SK-N-SH (cell line): ENCODE data around the gene CD79A. TPM values are rescaled to one million over a fixed set of nuclear protein-coding genes. Genes with fewer than 3 reads are reported as not detected.

Source experiments
- CTCF ChIA-PET: fragments of 300-600, 350-600 bp; formaldehyde crosslinking; extraction: SDS; loops from one replicate; lab custom pipeline; 2021; lab: Yijun Ruan, JAX
- POLR2A ChIA-PET: fragments of 350-600 bp; sonication (Branson Sonifier 250); formaldehyde crosslinking; extraction: SDS; loops from one replicate; lab custom pipeline; 2020; ENCODE audit warnings: antibody characterized with exemption, inconsistent platforms; lab: Yijun Ruan, JAX
- DNase-seq: peaks from one replicate; pipeline ENCODE4 v3.0.0; 2012
- H2AFZ ChIP-seq: fragments of 200-600 bp; sonication (generic); 2 replicates; pipeline ENCODE4 v1.8.1; 2016; ENCODE audit warnings: antibody characterized with exemption, mild to moderate bottlenecking, low read depth
- H3F3A ChIP-seq: fragments of 200-600 bp; sonication (generic); replicated peaks from 2 replicates; pipeline ENCODE3; 2016; ENCODE audit warnings: antibody characterized with exemption, mild to moderate bottlenecking; ENCODE audit not compliant: insufficient read depth
- H3K27ac ChIP-seq, 2 experiments: fragments of 200-500 bp in 1 of 2; fragments of 200-600 bp in 1 of 2; sonication (Bioruptor generic) in 1 of 2; sonication (generic), shearing (Covaris generic) in 1 of 2; 2 replicates each; pipeline versions ENCODE4 v1.5.1 to v1.6.1; 2014 to 2016; ENCODE audit warnings: low read depth in 2 of 2, inconsistent platforms in 1 of 2, low read length in 1 of 2, mild to moderate bottlenecking in 1 of 2, mixed read lengths in 1 of 2
- H3K27me3 ChIP-seq: fragments of 200-600 bp; sonication (generic), shearing (Covaris generic); 2 replicates; pipeline ENCODE4 v1.6.1; 2016; ENCODE audit warnings: mixed run types; ENCODE audit not compliant: insufficient read depth
- H3K36me3 ChIP-seq, 2 experiments: fragments of 200-500 bp in 1 of 2; fragments of 200-600 bp in 1 of 2; sonication (Bioruptor generic) in 1 of 2; sonication (generic) in 1 of 2; replicated peaks in 1 of 2; 2 replicates each; pipeline versions ENCODE3 to v1.5.1; 2014 to 2016; ENCODE audit warnings: low read length in 1 of 2, mild to moderate bottlenecking in 1 of 2; ENCODE audit not compliant: insufficient read depth in 2 of 2, control insufficient read depth in 1 of 2
- H3K4me1 ChIP-seq, 2 experiments: fragments of 200-500 bp in 1 of 2; fragments of 200-600 bp in 1 of 2; sonication (Bioruptor generic) in 1 of 2; sonication (generic), shearing (Covaris generic) in 1 of 2; 2 replicates each; pipeline versions ENCODE4 v1.5.1 to v1.6.1; 2014 to 2016; ENCODE audit warnings: low read depth in 1 of 2, low read length in 1 of 2, mixed run types in 1 of 2; ENCODE audit not compliant: insufficient read depth in 2 of 2, control insufficient read depth in 1 of 2
- H3K4me2 ChIP-seq: fragments of 200-600 bp; sonication (generic), shearing (Covaris generic); 2 replicates; pipeline ENCODE4 v1.6.1; 2017; ENCODE audit warnings: mixed run types
- H3K4me3 ChIP-seq, 2 experiments: fragments of 200-500 bp in 1 of 2; fragments of 200-600 bp in 1 of 2; sonication (Bioruptor generic) in 1 of 2; sonication (generic), shearing (Covaris generic) in 1 of 2; 2 replicates each; pipeline versions ENCODE4 v1.5.1 to v1.8.1; 2014 to 2016; ENCODE audit warnings: low read depth in 2 of 2, inconsistent platforms in 1 of 2, low read length in 1 of 2, mild to moderate bottlenecking in 1 of 2, mixed read lengths in 1 of 2, moderate library complexity in 1 of 2
- H3K79me2 ChIP-seq: fragments of 200-600 bp; sonication (generic); 2 replicates; pipeline ENCODE4 v1.8.1; 2017; ENCODE audit warnings: mild to moderate bottlenecking; ENCODE audit not compliant: insufficient read depth
- H3K9ac ChIP-seq: fragments of 200-600 bp; sonication (generic); 2 replicates; pipeline ENCODE4 v1.6.1; 2017; ENCODE audit warnings: mixed run types
- H3K9me2 ChIP-seq: fragments of 200-600 bp; sonication (generic); 2 replicates; pipeline ENCODE4 v1.6.1; 2017; ENCODE audit warnings: mixed run types
- H3K9me3 ChIP-seq: fragments of 200-600 bp; sonication (generic); 2 replicates; pipeline ENCODE4 v1.6.1; 2017; ENCODE audit warnings: mixed run types, mild to moderate bottlenecking, moderate library complexity
- H4K20me1 ChIP-seq: fragments of 200-600 bp; sonication (generic); 2 replicates; pipeline ENCODE4 v1.6.1; 2017; ENCODE audit warnings: mild to moderate bottlenecking, mixed run types; ENCODE audit not compliant: insufficient read depth
- CHD2 ChIP-seq: fragments of 150-350 bp; IDR thresholded peaks from 2 replicates; pipeline ENCODE4 v1.6.1; 2018; ENCODE audit warnings: low read length; ENCODE audit not compliant: partially characterized antibody
- EP300 ChIP-seq, 2 experiments: IDR thresholded peaks; 2 replicates each; pipeline versions ENCODE4 v1.4.0 to v1.6.1; 2012; ENCODE audit warnings: borderline replicate concordance in 1 of 2, low read depth in 1 of 2, low read length in 1 of 2
- EZH2phosphoT487 ChIP-seq: fragments of 200-600 bp; sonication (generic); IDR thresholded peaks from 2 replicates; pipeline ENCODE4 v1.6.1; 2017; ENCODE audit warnings: low read depth, mixed run types, mild to moderate bottlenecking, antibody characterized with exemption, moderate library complexity, borderline replicate concordance
- FOSL2 ChIP-seq: IDR thresholded peaks from 2 replicates; pipeline ENCODE4 v1.4.0; 2012; ENCODE audit warnings: low read depth, mild to moderate bottlenecking, moderate library complexity, borderline replicate concordance
- FOXJ3 ChIP-seq: sonication (generic); formaldehyde crosslinking; IDR thresholded peaks from 2 replicates; pipeline ENCODE4 v1.5.1; 2020; ENCODE audit warnings: mild to moderate bottlenecking, missing genetic modification reagents
- FOXM1 ChIP-seq: IDR thresholded peaks from 2 replicates; pipeline ENCODE4 v1.4.0; 2012; ENCODE audit warnings: low read depth, mild to moderate bottlenecking
- GATA2 ChIP-seq: sonication (generic); formaldehyde crosslinking; IDR thresholded peaks from 2 replicates; pipeline ENCODE4 v1.5.0; 2020; ENCODE audit warnings: mild to moderate bottlenecking, missing genetic modification reagents
- NFIC ChIP-seq: IDR thresholded peaks from 2 replicates; pipeline ENCODE4 v1.4.0; 2012; ENCODE audit warnings: borderline replicate concordance
- NRF1 ChIP-seq: IDR thresholded peaks from 2 replicates; pipeline ENCODE4 v1.6.1; 2012; ENCODE audit warnings: low read depth, mild to moderate bottlenecking, low read length
- RAD21 ChIP-seq: IDR thresholded peaks from 2 replicates; pipeline ENCODE4 v1.6.1; 2012; ENCODE audit warnings: mild to moderate bottlenecking, low read length
- RFX5 ChIP-seq: IDR thresholded peaks from 2 replicates; pipeline ENCODE4 v1.6.1; 2012; ENCODE audit warnings: mild to moderate bottlenecking, improper control_type of control experiment, low read length
- SIN3A ChIP-seq: IDR thresholded peaks from 2 replicates; pipeline ENCODE4 v1.6.1; 2012; ENCODE audit warnings: low read depth, mild to moderate bottlenecking, low read length, moderate library complexity, borderline replicate concordance
- TAF1 ChIP-seq: IDR thresholded peaks from 2 replicates; pipeline ENCODE4 v1.6.1; 2012; ENCODE audit warnings: low read depth, mild to moderate bottlenecking, low read length, moderate library complexity, borderline replicate concordance
- TEAD4 ChIP-seq: IDR thresholded peaks from 2 replicates; pipeline ENCODE4 v1.4.0; 2012; ENCODE audit warnings: mild to moderate bottlenecking, borderline replicate concordance; ENCODE audit not compliant: insufficient read depth
- WGBS: methylation state at CpG from one replicate; pipeline ENCODE4 v1.1.6; 2017; ENCODE audit warnings: low lambda C conversion rate; 5-methylcytosine and 5-hydroxymethylcytosine counted together
- polyA plus RNA-seq, 3 experiments: library from polyadenylated mRNA; depleted of rRNA; stranded (reverse); fragments of >200 nt; gene quantifications; 2 replicates each; pipeline ENCODE4 v1.2.3, GENCODE V29; 2012
- TF ChIP-seq, protein P1 (sequence below): IDR thresholded peaks from 2 replicates; pipeline ENCODE4 v1.6.1; 2012; ENCODE audit warnings: mild to moderate bottlenecking, low read depth, low read length, moderate library complexity
- TF ChIP-seq, protein P2 (sequence below): IDR thresholded peaks from 2 replicates; pipeline ENCODE4 v1.4.0; 2012; ENCODE audit warnings: low read depth, borderline replicate concordance
- TF ChIP-seq, protein P3 (sequence below): fragments of 150-350 bp; IDR thresholded peaks from 2 replicates; pipeline ENCODE4 v1.6.1; 2017; ENCODE audit warnings: antibody characterized with exemption, low read length, low read depth, borderline replicate concordance
- TF ChIP-seq, protein P4 (sequence below): IDR thresholded peaks from 2 replicates; pipeline ENCODE4 v1.4.0; 2012; ENCODE audit warnings: low read depth, borderline replicate concordance
- TF ChIP-seq, protein P5 (sequence below): IDR thresholded peaks from 2 replicates; pipeline ENCODE4 v1.4.0; 2012; ENCODE audit warnings: low read depth
- TF ChIP-seq, protein P6 (sequence below): fragments of 150-350 bp; IDR thresholded peaks from 2 replicates; pipeline ENCODE4 v1.6.1; 2016; ENCODE audit warnings: mild to moderate bottlenecking, low read depth, low read length

The CD79A gene
- polyA plus RNA-seq, 1 of the 3 experiments (the other 2 are of a cell fraction), result 0.20 TPM

DNA sequence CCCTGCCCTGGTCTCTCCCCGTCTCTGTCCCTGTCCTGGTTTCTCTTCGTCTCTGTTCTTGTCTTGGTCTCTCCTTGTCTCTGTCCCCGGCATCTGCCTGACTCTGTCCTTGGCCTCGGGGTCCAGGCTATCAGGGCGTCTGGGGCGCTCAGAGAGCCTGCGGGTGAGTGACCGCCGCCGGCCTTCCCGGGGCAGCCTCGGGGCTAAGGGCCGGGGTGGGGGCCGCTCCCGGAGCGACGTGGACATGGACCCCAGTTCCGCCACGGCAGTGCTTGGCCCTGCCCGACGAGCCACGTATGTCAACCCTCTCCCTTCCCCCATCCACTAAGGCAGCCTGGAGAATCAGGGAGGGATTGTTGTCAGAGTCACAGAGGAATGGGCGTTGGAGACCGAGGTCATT is 20.7 kb downstream of the CD79A start:
- 93% methylated on average over 24 of the region's 24 CpGs for WGBS
- POLR2A ChIA-PET, result interaction anchor here (0.8 kb wide), 1 partner anchor 14 kb away, joined by 3 read pairs; no protein-coding TSS in a partner anchor
- no peak for DNase-seq
- CTCF ChIA-PET, result interaction anchor here (0.9 to 1.7 kb wide), 2 partner anchors 11 to 54 kb away, joined by 3 to 4 read pairs; no protein-coding TSS in a partner anchor
- Histone ChIP-seq H3K9ac (no peak overlapping the region), H3K27ac (no peak overlapping the region), H3K4me1 (no peaks in the 10 kb centered on the region), H3K9me2 (no peaks in the 10 kb centered on the region), H3F3A (no peaks in the 10 kb centered on the region), H3K27me3 (no peaks in the 10 kb centered on the region), H2AFZ (no peak overlapping the region), H3K9me3 (no peaks in the 10 kb centered on the region), H3K4me3 (no peak overlapping the region), H4K20me1 (no peaks in the 10 kb centered on the region), H3K4me2 (no peak overlapping the region), H3K36me3 (peaks cover 17 to 47% of the 10 kb centered on the region in 2 experiments), H3K79me2 (no peaks in the 10 kb centered on the region)
- no peak for TF ChIP-seq NRF1
- TF ChIP-seq RAD21, result no peak
- TF ChIP-seq NFIC, result no peak
- TF ChIP-seq, protein P1, sequence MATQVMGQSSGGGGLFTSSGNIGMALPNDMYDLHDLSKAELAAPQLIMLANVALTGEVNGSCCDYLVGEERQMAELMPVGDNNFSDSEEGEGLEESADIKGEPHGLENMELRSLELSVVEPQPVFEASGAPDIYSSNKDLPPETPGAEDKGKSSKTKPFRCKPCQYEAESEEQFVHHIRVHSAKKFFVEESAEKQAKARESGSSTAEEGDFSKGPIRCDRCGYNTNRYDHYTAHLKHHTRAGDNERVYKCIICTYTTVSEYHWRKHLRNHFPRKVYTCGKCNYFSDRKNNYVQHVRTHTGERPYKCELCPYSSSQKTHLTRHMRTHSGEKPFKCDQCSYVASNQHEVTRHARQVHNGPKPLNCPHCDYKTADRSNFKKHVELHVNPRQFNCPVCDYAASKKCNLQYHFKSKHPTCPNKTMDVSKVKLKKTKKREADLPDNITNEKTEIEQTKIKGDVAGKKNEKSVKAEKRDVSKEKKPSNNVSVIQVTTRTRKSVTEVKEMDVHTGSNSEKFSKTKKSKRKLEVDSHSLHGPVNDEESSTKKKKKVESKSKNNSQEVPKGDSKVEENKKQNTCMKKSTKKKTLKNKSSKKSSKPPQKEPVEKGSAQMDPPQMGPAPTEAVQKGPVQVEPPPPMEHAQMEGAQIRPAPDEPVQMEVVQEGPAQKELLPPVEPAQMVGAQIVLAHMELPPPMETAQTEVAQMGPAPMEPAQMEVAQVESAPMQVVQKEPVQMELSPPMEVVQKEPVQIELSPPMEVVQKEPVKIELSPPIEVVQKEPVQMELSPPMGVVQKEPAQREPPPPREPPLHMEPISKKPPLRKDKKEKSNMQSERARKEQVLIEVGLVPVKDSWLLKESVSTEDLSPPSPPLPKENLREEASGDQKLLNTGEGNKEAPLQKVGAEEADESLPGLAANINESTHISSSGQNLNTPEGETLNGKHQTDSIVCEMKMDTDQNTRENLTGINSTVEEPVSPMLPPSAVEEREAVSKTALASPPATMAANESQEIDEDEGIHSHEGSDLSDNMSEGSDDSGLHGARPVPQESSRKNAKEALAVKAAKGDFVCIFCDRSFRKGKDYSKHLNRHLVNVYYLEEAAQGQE, result no peak
- TF ChIP-seq, protein P2, sequence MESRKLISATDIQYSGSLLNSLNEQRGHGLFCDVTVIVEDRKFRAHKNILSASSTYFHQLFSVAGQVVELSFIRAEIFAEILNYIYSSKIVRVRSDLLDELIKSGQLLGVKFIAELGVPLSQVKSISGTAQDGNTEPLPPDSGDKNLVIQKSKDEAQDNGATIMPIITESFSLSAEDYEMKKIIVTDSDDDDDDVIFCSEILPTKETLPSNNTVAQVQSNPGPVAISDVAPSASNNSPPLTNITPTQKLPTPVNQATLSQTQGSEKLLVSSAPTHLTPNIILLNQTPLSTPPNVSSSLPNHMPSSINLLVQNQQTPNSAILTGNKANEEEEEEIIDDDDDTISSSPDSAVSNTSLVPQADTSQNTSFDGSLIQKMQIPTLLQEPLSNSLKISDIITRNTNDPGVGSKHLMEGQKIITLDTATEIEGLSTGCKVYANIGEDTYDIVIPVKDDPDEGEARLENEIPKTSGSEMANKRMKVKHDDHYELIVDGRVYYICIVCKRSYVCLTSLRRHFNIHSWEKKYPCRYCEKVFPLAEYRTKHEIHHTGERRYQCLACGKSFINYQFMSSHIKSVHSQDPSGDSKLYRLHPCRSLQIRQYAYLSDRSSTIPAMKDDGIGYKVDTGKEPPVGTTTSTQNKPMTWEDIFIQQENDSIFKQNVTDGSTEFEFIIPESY, result no peak
- TF ChIP-seq, protein P3, sequence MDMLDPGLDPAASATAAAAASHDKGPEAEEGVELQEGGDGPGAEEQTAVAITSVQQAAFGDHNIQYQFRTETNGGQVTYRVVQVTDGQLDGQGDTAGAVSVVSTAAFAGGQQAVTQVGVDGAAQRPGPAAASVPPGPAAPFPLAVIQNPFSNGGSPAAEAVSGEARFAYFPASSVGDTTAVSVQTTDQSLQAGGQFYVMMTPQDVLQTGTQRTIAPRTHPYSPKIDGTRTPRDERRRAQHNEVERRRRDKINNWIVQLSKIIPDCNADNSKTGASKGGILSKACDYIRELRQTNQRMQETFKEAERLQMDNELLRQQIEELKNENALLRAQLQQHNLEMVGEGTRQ, result no peak
- no peak for TF ChIP-seq CHD2
- no peak for TF ChIP-seq FOXJ3 (CRISPR knock-in tag)
- no peak for TF ChIP-seq FOSL2
- TF ChIP-seq, protein P4, sequence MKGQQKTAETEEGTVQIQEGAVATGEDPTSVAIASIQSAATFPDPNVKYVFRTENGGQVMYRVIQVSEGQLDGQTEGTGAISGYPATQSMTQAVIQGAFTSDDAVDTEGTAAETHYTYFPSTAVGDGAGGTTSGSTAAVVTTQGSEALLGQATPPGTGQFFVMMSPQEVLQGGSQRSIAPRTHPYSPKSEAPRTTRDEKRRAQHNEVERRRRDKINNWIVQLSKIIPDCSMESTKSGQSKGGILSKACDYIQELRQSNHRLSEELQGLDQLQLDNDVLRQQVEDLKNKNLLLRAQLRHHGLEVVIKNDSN, result no peak
- no peak for TF ChIP-seq EP300 (IDR thresholded peaks at IDR 0.05; ENCODE audit: borderline replicate concordance in 1 of 2, low read depth in 1 of 2, low read length in 1 of 2)
- TF ChIP-seq RFX5, result no peak
- TF ChIP-seq, protein P5, sequence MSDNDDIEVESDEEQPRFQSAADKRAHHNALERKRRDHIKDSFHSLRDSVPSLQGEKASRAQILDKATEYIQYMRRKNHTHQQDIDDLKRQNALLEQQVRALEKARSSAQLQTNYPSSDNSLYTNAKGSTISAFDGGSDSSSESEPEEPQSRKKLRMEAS, result no peak
- no peak for TF ChIP-seq EZH2phosphoT487
- no peak for TF ChIP-seq TAF1
- no peak for TF ChIP-seq FOXM1
- TF ChIP-seq TEAD4, result no peak
- TF ChIP-seq SIN3A, result no peak
- no peak for TF ChIP-seq GATA2 (CRISPR knock-in tag)
- TF ChIP-seq, protein P6, sequence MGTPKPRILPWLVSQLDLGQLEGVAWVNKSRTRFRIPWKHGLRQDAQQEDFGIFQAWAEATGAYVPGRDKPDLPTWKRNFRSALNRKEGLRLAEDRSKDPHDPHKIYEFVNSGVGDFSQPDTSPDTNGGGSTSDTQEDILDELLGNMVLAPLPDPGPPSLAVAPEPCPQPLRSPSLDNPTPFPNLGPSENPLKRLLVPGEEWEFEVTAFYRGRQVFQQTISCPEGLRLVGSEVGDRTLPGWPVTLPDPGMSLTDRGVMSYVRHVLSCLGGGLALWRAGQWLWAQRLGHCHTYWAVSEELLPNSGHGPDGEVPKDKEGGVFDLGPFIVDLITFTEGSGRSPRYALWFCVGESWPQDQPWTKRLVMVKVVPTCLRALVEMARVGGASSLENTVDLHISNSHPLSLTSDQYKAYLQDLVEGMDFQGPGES, result no peak
